Neural cell (in vitro differentiated cells): ENCODE results near the gene TTC19. TPM values are rescaled to one million over a fixed set of nuclear protein-coding genes. Genes with fewer than 3 reads are reported as not detected.
"Not testable (repeated sequence)": the region's sequence is repeated elsewhere in the genome, so short reads cannot be mapped to it uniquely, and the experiment has no call there.

Experiments
- H2AFZ ChIP-seq: fragments of 200-600, 300-800 bp; sonication (generic), shearing (Covaris generic); 2 replicates; pipeline ENCODE4 v1.6.0; 2014; ENCODE audit warnings: low read depth, mild to moderate bottlenecking, antibody characterized with exemption, low read length, moderate library complexity
- H3F3A ChIP-seq: fragments of 200-600 bp; shearing (Covaris generic); 2 replicates; pipeline ENCODE4 v1.6.1; 2016; ENCODE audit warnings: mild to moderate bottlenecking, moderate library complexity, mixed read lengths, antibody characterized with exemption, low read length; ENCODE audit not compliant: insufficient read depth, poor library complexity, severe bottlenecking
- H3K27ac ChIP-seq: fragments of 200-600, 300-800 bp; sonication (generic), shearing (Covaris generic); 2 replicates; pipeline ENCODE4 v1.5.1; 2014; ENCODE audit warnings: mild to moderate bottlenecking, low read length, moderate library complexity
- H3K27me3 ChIP-seq: fragments of 300-800, 200-600 bp; sonication (generic), shearing (Covaris generic); 2 replicates; pipeline ENCODE4 v1.6.0; 2014; ENCODE audit warnings: mild to moderate bottlenecking, low read depth, low read length, moderate library complexity; ENCODE audit not compliant: insufficient read depth
- H3K36me3 ChIP-seq: fragments of 300-800, 200-600 bp; sonication (generic), shearing (Covaris generic); 2 replicates; pipeline ENCODE4 v1.5.1; 2014; ENCODE audit warnings: mild to moderate bottlenecking, antibody characterized with exemption, low read length, moderate library complexity; ENCODE audit not compliant: insufficient read depth
- H3K4me2 ChIP-seq: fragments of 300-800, 200-600 bp; sonication (generic), shearing (Covaris generic); 2 replicates; pipeline ENCODE4 v1.6.0; 2014; ENCODE audit warnings: mild to moderate bottlenecking, low read length
- H3K4me3 ChIP-seq: fragments of 300-800, 200-600 bp; sonication (generic), shearing (Covaris generic); 2 replicates; pipeline ENCODE4 v1.5.1; 2014; ENCODE audit warnings: mild to moderate bottlenecking, low read length, moderate library complexity
- H3K79me2 ChIP-seq: fragments of 200-600 bp; shearing (Covaris generic); replicated peaks from 2 replicates; pipeline ENCODE4 v1.6.0; 2014; ENCODE audit warnings: mild to moderate bottlenecking, low read length, moderate library complexity; ENCODE audit not compliant: insufficient read depth
- H3K9ac ChIP-seq: fragments of 300-800, 200-600 bp; sonication (generic), shearing (Covaris generic); 2 replicates; pipeline ENCODE4 v1.6.1; 2016; ENCODE audit warnings: mild to moderate bottlenecking, low read length, mixed read lengths
- H3K9me2 ChIP-seq: fragments of 200-600 bp; shearing (Covaris generic); 2 replicates; pipeline ENCODE4 v1.6.1; 2016; ENCODE audit warnings: mild to moderate bottlenecking, low read length, mixed read lengths; ENCODE audit not compliant: insufficient read depth
- H3K9me3 ChIP-seq: fragments of 200-600, 300-800 bp; sonication (generic), shearing (Covaris generic); 2 replicates; pipeline ENCODE4 v1.6.1; 2016; ENCODE audit warnings: mild to moderate bottlenecking, mixed run types, low read length, moderate library complexity, mixed read lengths
- H4K20me1 ChIP-seq: fragments of 200-600 bp; shearing (Covaris generic); 2 replicates; pipeline ENCODE4 v1.6.1; 2016; ENCODE audit warnings: mild to moderate bottlenecking, mixed run types; ENCODE audit not compliant: insufficient read depth
- CTCF ChIP-seq: fragments of 450-650 bp; IDR thresholded peaks from 2 replicates; pipeline ENCODE4 v1.5.1; 2014; ENCODE audit warnings: antibody characterized with exemption, mild to moderate bottlenecking, moderate library complexity; ENCODE audit not compliant: poor library complexity, severe bottlenecking
- EP300 ChIP-seq: fragments of 450-650 bp; conservative IDR thresholded peaks from 2 replicates; pipeline ENCODE4 v1.6.1; 2014; ENCODE audit warnings: antibody characterized with exemption, mild to moderate bottlenecking, moderate library complexity; ENCODE audit not compliant: poor library complexity, severe bottlenecking
- EZH2 ChIP-seq: fragments of 200-600, 300-800 bp; shearing (Covaris generic), sonication (generic); IDR thresholded peaks from 2 replicates; pipeline ENCODE4 v1.6.1; 2014; ENCODE audit warnings: antibody characterized with exemption, low read length, borderline replicate concordance, mild to moderate bottlenecking; ENCODE audit not compliant: insufficient read depth, poor library complexity, severe bottlenecking
- MXI1 ChIP-seq: fragments of 450-650 bp; conservative IDR thresholded peaks from 2 replicates; pipeline ENCODE4 v1.6.1; 2014; ENCODE audit warnings: antibody characterized with exemption, mild to moderate bottlenecking; ENCODE audit not compliant: poor library complexity, severe bottlenecking
- POLR2AphosphoS5 ChIP-seq: IDR thresholded peaks from 2 replicates; pipeline ENCODE4 v1.6.1; 2012
- RAD21 ChIP-seq: fragments of 450-650 bp; conservative IDR thresholded peaks from 2 replicates; pipeline ENCODE4 v1.6.1; 2014; ENCODE audit warnings: antibody characterized with exemption, mild to moderate bottlenecking, moderate library complexity
- SMC3 ChIP-seq: fragments of 450-650 bp; conservative IDR thresholded peaks from 2 replicates; pipeline ENCODE4 v1.6.1; 2014; ENCODE audit warnings: antibody characterized with exemption, mild to moderate bottlenecking, moderate library complexity; ENCODE audit not compliant: poor library complexity
- TAF1 ChIP-seq: IDR thresholded peaks from 2 replicates; pipeline ENCODE4 v1.6.1; 2012; ENCODE audit warnings: low read depth
- polyA plus RNA-seq: library from polyadenylated mRNA; depleted of rRNA; stranded (reverse); fragments of >200 nt; gene quantifications from 2 replicates; pipeline ENCODE4 v1.2.3, GENCODE V29; 2014
- TF ChIP-seq, protein P1 (sequence below): IDR thresholded peaks from 2 replicates; pipeline ENCODE4 v1.6.1; 2012; ENCODE audit warnings: borderline replicate concordance

The TTC19 gene
- polyA plus RNA-seq, 1 donor from 2014 or later: 97.8 TPM

- no peaks in the 10 kb centered on the region for H3K27me3 ChIP-seq
- no peaks in the 10 kb centered on the region for H3K9me2 ChIP-seq
- TF ChIP-seq RAD21 (no peak), EP300 (no peak)
- peaks cover 3% of the 10 kb centered on the region for H3K36me3 ChIP-seq
- no peaks in the 10 kb centered on the region for H3F3A ChIP-seq
- H2AFZ ChIP-seq: no peak overlapping the region
- H3K4me2 ChIP-seq: no peak overlapping the region
- no peaks in the 10 kb centered on the region for H3K9me3 ChIP-seq
- H3K9ac ChIP-seq: no peak overlapping the region
- H3K27ac ChIP-seq: no peak overlapping the region
- H3K79me2 ChIP-seq: no peaks in the 10 kb centered on the region
- H3K4me3 ChIP-seq: no peak overlapping the region
- H4K20me1 ChIP-seq: no peaks in the 10 kb centered on the region
Measured at GRCh38 chr17:16052486-16052885, 52.9 kb downstream of the TTC19 start.

DNA sequence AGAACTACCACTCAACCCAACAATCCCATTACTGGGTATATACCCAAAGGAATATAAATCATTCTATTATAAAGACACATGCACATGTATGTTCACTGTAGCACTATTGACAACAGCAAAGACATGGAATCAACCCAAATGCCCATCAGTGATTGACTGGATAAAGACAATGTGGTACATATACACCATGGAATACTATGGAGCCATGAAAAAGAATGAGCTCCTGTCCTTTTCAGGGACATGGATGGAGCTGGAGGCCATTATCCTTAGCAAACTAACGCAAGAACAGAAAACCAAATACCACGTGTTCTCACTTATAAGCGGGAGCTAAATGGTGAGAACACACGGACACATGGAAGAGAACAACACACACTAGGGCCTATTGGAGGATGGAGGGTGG lies 55.5 kb downstream of the TTC19 start:
- H3K27me3 ChIP-seq, H3K27ac ChIP-seq, H3K9ac ChIP-seq: not testable (repeated sequence)

DNA sequence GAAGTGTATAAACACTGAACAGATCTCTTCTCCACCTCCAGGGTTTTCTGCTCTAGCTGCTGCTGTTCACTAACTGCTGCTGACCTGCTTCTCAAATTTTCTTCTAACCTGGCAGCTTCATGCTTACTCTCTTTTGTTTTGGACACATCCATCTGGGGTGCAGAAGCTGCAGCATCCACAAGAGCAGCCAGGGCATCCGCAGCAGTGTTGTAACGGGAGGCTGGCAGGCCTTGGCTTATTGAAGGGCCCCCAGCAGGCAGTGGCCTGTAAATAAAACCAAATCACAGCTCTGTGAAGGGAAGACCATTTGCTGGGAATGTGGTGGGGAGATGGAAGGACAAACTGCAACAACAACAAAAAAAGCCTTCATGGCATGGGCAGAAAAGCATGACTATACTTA lies 62.0 kb downstream of the TTC19 start:
- H3K27me3 ChIP-seq: no peaks in the 10 kb centered on the region
- no peaks in the 10 kb centered on the region for H3K79me2 ChIP-seq
- H3K4me3 ChIP-seq: no peak overlapping the region
- TF ChIP-seq EZH2: no peak
- TF ChIP-seq MXI1: no peak
- TF ChIP-seq TAF1: no peak
- no peak for TF ChIP-seq EP300
- TF ChIP-seq, protein P1, sequence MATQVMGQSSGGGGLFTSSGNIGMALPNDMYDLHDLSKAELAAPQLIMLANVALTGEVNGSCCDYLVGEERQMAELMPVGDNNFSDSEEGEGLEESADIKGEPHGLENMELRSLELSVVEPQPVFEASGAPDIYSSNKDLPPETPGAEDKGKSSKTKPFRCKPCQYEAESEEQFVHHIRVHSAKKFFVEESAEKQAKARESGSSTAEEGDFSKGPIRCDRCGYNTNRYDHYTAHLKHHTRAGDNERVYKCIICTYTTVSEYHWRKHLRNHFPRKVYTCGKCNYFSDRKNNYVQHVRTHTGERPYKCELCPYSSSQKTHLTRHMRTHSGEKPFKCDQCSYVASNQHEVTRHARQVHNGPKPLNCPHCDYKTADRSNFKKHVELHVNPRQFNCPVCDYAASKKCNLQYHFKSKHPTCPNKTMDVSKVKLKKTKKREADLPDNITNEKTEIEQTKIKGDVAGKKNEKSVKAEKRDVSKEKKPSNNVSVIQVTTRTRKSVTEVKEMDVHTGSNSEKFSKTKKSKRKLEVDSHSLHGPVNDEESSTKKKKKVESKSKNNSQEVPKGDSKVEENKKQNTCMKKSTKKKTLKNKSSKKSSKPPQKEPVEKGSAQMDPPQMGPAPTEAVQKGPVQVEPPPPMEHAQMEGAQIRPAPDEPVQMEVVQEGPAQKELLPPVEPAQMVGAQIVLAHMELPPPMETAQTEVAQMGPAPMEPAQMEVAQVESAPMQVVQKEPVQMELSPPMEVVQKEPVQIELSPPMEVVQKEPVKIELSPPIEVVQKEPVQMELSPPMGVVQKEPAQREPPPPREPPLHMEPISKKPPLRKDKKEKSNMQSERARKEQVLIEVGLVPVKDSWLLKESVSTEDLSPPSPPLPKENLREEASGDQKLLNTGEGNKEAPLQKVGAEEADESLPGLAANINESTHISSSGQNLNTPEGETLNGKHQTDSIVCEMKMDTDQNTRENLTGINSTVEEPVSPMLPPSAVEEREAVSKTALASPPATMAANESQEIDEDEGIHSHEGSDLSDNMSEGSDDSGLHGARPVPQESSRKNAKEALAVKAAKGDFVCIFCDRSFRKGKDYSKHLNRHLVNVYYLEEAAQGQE: no peak
- no peak for TF ChIP-seq CTCF
- no peak for TF ChIP-seq SMC3
- no peak for TF ChIP-seq POLR2AphosphoS5
- no peak for TF ChIP-seq RAD21
- H3K27ac ChIP-seq: no peak overlapping the region
- H3K36me3 ChIP-seq: peaks cover 11% of the 10 kb centered on the region
- H4K20me1 ChIP-seq: no peaks in the 10 kb centered on the region
- H3K9ac ChIP-seq: no peak overlapping the region
- no peaks in the 10 kb centered on the region for H3K9me2 ChIP-seq
- H3K4me2 ChIP-seq: no peak overlapping the region
- H3K9me3 ChIP-seq: no peaks in the 10 kb centered on the region
- H3F3A ChIP-seq: no peaks in the 10 kb centered on the region
- H2AFZ ChIP-seq: no peak overlapping the region

More for the DNA sequence above, 55.5 kb downstream of the TTC19 start:
- H3K4me3 ChIP-seq, H3K9me2 ChIP-seq, H3K79me2 ChIP-seq, H3F3A ChIP-seq, H3K4me2 ChIP-seq, H4K20me1 ChIP-seq, H3K9me3 ChIP-seq, H3K36me3 ChIP-seq, H2AFZ ChIP-seq: not testable (repeated sequence)
